ENCODE measurements around the gene TOX3.
A peak's percentile ranks its signal among the peaks of the same experiment; 100 is the strongest.

TOX3 gene

DNA sequence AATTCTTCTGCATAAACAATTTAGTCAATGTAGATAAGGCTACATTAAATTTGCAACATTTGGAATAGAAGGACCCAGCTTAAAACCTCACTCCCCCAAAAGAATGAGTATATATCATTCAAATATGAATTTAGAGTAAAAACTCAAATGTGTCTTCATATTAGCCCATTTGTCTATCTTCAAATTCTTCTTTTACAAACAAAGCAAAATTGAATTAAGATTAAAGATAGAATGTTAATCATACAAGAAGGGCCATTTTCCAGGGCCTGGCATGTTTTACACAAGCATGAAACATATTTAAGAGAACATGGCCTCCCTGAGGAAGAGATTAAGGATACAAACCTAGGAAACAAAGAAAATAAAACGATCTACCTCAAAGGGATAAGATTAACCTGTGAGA is 8.4 kb downstream of the TOX3 start:
- DNase-seq = no peak

DNA sequence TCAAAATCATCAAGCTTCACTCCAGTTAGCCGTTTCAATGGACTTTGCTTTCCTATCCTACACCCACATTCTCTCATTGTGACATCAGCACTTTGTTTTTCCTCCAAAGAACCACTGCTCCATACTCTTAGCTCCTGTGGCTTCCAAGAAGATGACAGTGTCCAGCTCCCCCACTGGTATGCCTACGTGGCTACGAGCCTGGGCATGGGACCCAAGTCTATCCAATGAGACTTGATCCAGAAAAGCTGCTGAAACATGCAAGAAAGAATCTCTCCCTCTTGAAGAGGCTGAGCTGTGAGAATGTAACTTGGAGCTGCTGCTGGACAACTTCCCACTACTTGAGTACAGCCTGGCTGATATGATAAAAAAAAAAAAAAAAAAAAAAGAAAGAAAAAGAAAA is 9.4 kb downstream of the TOX3 start:
- DNase-seq = no peak

DNA sequence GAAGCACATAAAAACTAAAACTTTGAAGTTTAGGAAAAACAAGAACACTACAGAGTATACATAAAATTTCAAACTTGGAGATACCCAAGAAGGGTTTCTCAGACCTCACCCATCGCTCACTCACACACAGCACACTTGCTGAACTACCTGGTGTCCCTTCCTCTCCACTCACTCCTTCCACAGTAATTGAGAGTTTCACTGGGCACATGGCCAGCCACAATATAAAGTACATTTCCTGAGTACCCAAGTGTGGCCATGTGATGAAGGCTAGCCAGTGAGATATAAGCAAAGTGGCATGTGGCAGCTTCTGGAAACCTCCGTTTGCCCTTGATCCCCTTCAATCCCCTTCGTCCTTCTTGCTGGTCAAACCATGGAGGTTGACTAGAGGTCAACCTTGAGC is 11.9 kb downstream of the TOX3 start:
- no peak for DNase-seq

DNA sequence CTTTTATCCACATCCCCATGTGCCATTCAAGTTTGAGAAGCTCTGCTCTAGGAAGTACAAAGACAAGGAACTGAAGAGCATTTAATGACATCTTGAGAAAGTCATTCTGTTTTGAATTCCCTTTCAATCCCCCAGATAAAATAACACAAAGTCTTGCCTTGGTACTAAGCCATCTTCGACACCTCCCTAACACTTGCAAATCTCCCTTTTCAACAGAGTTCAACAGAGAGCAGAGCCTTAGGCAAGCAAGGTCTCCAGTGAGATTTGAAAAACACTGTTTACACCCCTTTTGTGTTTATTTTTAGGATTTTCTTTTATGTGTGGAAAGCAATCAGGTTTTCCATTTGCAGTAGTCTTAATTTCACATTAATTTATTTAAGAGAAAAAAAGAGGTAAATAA is 13.6 kb downstream of the TOX3 start:
- no peak for DNase-seq

DNA sequence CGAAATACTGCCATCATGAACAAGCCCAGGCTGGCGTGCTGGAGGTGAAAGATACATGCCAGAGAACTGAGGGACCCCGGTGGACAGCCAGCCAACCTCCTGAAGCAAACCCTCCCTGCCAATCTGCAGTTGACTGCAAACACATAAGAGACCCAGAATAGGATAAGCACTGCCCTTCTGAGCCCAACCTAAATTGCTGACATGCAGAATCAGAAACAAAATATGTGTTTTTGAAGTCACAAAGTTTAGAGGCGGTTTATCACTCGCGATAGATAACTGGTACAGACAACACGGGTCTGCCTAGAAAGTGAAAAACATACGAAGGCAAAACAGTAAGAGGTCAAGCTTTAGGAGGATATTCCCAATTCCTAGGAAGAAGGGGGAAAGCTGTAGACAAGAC is 14.6 kb downstream of the TOX3 start:
- no peak for DNase-seq

DNA sequence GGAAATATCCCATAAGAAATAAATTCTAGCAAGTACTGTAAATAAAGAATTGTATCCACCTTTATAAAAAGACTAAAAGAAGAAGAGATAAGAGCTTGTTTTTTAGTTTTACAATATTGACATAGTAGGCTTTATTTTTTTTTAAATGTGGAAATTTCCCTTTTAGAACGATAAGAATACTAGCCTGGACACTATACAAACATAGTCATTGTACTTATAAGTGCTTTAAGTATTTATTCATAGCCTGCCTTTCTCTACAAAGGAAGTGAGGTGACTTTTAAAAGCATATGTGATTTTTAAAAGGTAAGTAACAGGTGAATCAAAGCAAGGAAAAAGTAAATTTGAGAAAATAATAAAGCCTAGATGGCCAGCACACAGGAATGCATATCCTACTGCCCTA is 17.7 kb downstream of the TOX3 start:
- no peak for DNase-seq

DNA sequence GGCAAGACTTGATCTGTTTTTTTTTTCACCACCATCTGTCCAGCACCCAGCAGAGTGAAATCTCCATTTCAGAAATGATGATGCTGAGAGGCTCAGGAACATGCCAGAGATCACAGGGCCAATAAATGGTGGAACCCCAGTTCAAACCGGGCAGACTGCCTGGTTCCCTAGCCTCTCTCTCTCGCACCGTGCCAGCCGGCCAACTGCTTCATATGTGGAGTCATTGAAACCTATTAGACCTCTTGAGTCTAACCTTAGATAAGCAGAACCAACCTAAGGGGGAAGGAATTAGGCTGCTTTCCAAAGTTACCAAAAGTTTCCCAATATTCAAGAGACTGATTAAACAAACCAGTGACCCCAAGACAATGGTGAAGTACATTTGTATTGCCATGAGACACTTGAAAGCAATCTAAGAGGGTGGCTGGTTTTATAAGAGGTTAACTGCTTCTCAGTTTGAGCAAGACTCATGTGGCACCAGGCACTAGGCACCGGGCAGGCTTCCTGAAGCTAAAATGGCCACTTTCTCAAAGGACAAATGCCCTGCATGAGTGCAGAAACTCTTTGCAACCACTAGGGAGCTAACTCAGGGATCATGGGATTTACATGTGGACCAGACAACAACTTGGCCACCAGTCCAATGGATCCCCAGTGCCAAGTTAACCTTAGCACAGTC is 18.4 kb downstream of the TOX3 start:
- no peak for DNase-seq

DNA sequence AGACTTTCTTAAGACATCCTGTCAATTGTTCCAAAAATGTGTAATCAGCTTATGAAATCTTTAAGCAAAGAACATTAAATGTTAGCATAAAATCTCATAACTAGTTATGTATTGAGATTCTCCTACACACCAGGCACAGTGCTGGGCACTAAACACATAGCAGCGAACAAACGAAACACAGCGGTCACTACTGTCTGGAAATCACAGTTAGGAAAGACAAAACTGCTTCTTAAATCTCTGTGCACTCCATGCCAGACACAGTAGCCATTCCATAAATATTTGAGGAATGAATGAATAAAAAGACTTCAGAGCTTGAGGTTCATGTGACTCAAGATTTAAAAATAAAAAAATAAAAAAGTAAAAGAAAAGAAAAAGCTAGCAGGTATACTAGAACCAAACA is 20.1 kb downstream of the TOX3 start:
- DNase-seq = no peak

DNA sequence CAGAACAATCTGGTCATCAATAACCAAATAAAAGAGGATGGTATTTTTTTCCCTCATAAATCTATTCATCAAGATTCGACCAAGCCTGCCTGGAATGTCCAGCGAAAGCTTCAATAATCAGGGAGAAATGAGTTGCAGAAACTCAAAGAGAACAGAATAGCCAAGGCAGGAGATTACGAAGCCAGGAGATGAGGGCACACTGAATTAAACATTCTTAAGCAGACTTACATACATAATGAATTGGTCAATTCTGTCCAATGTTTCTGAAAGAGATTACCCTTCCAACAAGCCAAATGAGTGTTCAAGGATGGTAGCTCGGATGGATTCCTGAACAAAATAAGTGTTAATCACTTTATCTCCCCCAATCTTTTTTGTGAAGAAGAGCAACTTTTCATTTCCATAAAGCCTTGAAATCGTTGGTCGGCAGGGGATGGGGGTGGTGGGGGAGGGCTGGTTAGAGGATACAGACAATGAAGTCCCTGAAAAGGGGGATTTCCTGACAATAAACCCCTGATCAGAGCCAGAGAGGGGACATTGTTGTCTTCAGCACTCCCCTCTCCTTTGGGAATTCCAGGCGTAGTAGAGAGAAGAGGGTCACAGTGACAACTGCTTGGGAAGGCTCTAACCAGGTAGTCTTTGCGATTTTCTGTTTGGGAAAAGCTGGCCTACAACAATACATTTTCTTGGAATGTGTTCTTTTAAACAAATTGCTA is 20.7 kb downstream of the TOX3 start:
- DNase-seq = no peak

DNA sequence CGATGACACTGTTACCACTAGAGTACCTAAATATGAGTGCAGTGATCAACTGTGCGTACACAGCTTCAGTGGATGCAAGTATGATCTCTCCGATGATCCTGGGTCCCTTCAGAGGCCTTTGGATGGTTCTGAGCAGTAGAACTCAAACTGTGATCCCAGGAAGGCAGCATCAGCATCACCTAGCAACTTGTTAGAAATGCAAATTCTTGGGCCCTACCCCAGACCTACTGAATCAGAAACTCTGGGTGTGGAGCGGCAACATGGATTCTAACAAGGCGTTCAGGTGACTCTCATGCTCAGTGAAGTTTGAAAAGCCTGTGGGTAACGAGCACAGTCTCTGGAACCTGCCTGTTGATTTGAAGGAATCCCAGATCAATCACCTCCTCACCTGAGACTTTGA is 25.4 kb downstream of the TOX3 start:
- DNase-seq = no peak

DNA sequence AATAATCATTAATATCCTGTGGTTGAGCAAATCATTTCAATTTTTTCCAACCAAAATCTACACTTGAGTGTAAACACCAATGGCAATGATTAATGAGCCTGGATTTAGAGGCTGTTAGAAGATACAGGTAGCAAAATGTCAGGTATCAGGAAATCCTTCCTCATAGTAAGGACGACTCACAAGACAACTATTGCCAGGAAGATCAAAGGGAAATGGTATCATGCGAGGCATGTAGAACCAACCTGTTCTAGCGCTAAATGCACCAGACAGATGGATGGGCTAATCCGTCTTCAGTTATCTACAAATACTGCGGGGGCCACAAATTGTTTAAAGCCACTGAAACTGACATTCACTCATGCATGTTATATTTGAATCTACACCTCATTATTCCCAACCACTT is 28.1 kb downstream of the TOX3 start:
- no peak for DNase-seq

DNA sequence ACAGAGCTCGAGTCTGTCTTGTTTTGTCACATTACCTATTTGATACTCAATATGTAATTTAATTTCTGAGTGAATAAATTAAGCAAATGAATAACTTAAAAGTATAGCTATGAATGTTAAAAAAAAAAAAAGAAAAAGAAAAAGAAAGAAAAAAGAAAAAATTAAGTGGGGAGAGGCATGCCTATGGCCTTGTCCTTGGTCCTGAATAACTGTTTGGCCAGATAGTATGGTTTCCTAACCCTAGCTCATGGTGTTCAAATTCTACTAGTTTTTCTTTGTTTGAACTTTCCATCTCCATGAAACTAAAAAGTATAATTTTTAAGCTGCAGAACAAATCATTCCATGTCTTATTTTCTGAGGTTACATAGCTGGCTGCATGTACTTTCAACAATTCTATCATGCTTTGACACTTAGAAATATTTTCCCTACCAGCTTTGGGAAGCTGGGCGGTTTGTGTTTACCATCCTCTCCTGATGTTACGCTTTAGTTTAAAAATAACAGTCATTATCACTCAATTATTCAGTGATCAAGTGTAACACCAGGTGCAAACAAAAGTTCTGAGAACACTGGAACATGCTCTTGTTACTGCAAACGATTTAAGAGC is 31.8 kb downstream of the TOX3 start:
- no peak for DNase-seq

DNA sequence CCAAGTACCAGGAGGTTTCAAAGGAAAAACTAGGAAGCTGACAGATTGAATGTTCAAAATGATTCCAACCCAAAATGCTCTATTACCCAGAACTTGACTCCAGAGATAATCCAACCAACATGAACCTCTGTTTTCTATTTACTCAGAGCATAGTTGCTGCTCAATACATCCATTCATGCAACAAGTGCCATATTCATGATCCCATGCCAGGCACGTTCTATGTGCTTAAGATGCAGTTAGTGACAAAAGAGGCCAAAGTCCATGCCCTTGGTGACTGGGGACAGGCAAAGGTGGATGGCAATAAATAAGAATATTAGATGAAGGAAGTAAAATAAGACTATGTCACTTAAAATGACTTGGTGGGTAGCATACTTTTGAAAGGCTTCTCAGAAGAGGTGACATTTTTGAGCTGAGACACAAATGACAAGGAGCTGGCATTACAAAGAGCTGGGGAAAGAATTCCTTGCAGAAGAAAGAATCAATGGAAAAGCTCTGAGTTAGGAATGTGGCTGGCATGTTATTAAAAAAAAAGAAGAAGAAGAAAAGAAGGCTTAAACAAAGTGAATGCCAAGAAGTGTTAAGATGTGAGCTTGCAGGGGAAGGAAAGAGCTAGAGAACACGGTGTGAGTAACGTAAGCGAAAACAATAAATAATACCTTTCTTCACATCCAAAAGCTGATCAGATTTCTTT is 34.5 kb downstream of the TOX3 start:
- no peak for DNase-seq

DNA sequence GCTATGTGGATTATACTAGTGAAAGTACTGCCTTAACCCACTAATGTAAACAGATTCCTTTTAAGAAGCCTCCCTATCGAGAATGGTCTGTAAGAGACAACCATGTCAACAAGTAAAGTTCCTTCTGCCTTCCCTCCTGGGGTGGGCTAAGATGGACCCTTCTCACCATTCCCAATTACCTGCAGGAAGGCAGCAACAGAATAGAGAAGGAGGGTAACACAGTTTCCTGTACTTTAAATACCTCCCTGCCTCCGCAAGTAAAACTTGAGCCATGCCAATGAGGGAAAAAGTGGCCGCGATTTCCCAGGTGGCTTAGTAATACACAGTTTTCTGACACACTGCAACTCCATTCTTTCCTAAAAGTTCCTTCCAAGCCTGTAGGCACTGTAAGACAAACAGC is 45.2 kb downstream of the TOX3 start:
- DNase-seq = no peak

DNA sequence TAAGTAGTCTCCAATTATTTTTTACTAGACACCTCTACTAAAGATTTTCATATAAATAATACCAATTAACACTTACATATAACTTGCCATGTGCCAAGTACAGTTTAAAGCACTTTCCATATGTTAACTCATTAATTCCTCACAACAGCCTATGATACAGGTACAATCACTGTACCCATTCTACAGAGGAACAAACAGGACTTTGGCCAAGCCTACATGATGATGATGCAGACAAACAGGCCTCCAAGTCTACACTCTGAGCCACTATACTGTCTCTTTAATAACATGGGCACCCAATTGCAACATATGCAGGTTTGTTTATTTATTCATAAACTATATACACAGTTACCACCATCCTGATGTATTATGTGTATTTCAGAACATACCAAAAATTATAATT is 46.0 kb downstream of the TOX3 start:
- DNase-seq = no peak

DNA sequence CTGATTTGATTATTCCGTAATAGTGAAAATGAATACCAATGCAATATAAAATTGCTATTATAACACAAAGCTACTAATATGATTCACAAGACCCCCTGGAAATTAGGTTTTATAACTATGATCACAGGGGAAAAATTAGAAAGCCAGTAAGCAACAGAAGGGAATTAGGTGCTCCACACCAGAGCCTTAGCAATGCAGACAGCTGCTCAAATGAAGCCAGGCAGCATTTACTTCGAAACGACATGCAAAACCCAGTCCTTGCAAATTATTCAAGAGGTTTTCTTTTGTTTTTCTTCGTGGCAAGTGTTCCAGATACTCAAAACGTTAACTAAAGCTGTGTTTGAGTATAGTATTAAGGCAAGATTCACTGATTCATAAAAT is 47.9 kb downstream of the TOX3 start:
- peak in 1 of 51 donors; percentile 58 for DNase-seq

DNA sequence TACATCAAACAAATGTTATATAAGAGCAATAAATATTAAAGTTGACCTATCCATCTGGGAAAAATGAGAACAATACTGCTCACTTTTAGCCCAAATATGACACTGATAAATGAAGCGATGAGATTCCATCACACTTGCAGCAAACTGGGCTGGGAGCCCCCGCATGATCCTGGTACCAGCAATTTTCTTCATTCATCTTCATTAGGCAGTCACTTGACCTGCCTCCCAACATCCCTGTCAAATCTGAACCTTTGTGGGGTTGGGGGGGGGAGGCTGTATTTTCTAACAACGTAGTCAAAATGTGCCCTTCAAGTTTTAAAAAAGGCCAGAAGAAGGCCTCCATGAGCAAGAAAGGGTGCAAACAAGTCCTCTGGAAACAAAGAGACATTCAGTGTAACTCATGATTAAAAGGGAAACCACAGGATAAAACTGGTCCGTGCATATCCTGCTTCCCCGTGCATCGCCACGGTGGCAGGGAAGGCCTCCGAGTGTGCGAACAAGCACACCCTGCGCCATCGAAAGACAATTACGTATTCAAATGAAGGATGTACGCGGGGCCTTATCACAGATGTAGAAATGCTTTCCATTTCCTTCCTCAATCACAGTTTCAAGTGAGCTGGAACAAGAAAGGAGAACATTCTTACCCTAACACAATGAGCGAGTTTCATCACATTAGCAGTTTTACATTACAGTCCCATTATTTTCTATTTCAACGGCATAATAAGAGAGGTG is 48.4 kb downstream of the TOX3 start:
- peak in 26 of 51 donors; percentile 1 to 58 (median 8) for DNase-seq

DNA sequence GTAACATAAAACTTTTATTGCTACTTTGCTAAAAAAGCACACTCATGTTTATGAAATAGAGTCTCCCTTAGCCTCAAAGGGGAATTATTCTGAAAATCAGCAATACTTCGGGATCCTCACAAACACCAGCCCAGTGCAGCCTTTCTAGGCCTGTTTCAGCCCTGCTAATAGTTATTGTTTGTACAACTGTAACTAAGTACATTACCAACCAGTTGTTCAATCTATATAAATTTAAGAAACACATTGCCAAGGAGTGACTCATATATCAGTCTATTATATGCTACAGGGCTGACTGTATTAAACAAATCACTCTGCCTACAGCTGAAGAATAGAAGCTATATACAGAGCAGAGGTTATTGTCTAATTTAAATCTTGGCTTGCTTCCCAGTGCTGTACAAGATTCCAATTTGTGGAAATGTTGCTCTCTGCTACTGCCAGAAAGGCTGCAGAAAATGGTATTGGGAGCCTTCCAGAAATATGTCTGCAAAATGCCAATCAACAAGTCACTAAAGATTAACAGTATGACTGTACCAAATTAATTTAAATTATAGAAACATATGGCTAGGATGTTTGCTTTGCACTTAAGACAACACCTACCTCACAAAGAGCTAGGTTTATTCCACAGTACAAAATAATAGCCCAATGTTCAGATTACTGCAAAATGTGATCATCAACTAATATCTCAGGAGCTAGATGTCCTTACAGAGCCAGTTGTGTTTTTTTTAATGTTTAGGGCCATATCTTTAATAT is 49.7 kb downstream of the TOX3 start:
- DNase-seq = peak in 1 of 51 donors; percentile 43

DNA sequence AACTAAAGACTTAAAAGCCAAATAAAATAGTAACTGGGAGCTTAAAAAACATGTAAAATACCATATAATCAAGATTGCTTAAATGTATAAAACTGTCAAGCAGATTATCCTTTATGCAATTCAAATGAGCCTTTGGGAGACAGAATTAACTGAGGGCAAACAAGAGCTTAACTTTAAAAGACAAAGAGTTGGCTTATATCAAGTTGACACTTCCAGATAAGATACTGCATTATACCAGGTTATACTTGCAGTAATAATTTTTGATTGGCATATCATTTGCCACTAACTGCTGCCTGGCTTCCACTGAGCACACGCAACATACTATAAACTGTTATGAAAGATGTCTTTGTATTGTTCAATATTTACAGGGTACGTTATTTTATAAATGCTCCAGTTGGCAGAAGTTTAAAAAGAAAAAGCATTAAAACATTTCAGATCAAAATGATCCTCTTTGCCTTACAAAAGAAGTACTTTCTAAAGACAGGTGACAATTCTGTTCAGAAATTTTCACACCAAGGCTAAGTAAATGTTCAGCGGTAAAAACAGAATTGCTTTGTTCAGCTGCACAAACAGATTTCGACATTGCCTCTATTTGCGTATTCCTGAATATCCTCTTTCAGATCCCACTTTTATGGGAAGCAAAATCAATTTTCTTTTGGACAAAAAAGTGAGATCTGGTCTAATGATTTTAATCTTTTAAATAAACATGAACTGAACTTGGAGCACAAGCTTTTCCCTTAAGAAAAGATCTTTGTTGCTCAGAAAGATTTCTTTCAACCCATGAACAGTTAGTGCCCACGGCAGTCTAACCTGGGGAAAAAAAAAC is 50.7 kb downstream of the TOX3 start:
- peak in 1 of 51 donors; percentile 7 for DNase-seq

DNA sequence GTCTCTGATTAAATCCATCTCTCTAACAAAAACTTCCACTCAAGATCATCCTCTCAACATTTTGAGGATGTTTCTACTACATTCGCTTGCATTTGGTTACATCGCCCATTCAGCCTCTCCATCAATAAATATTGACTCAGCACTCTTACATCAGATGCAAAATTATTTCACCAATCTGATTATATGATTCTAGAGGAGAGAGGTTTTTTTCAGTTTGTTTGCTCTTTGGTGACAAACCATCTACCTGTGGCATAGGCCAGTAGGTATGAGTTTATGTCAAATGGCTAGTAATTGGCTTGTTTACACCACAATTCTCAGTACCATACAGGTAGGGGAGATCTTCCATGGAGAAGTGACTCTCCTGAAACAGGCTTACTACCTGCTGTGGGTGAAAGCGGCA is 52.3 kb downstream of the TOX3 start:
- no peak for DNase-seq

Data from hypothalamus (tissue), 51 donors.